NCI-H82 treated with DMSO at 0.1 percent for 48 hours (cell line): ENCODE measurements around the gene AKR7A2.
"Not testable (repeated sequence)": the region's sequence is repeated elsewhere in the genome, so short reads cannot be mapped to it uniquely, and the experiment has no call there.

Experiments
- DNase-seq: peaks from one replicate; lab custom pipeline; 2025; ENCODE audit not compliant: unreplicated experiment; lab: John Stamatoyannopoulos, UW

Gene AKR7A2

DNA sequence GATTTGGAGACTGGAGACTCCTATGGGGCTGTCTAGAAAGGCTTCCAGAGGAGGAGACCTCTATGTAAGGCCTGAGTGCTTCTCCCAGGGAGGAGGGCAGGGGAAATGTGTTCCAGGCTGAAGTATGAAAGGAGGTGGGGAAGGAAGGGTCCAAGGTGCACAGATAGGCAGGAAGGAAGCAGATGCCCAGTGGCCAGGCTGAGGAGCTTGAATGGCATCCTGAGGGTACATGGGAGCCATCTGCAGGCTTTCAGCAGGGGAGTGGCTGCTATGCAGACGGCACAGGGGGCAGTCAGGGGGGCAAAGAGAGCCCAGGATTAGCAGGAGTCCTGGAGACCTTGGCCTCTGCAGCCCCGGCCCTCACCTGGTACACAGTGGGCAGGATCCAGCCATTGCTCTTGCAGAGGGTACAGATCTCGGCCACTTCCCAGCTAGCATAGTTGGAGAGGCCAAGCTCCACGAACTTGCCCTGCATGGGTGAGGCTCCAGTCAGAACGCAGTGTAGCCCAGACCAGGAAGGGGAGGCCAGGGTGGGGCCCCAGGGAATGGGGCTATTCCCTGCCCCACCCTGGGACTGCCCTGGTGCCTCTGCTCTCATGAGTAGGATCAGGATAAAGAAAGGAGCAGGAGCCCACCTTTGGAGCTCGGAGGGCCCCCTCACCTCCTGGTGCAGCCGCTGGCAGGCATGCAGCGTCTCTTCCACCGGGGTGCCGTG lies 4.0 kb downstream of the AKR7A2 start:
- DNase-seq: no peak

DNA sequence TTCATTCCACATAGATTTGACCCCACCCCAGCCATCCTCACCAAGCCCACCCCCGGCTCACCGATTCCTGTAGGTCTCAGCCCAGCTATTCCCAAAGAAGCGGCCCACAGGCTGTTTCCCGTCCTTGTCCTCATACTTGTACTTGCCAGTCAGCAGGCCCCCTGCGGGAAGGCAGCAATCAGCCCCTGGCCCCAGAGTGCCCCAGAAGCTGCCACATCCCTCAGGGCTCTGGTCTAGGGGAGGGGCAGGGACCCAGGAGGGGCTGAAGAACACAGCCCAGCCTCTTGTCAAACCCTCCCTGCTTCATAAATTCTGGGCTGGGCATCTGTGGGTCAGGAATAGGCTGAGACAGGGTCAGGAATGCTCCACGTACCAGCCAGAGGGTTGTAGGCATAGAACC lies 5.0 kb downstream of the AKR7A2 start:
- DNase-seq: no peak

DNA sequence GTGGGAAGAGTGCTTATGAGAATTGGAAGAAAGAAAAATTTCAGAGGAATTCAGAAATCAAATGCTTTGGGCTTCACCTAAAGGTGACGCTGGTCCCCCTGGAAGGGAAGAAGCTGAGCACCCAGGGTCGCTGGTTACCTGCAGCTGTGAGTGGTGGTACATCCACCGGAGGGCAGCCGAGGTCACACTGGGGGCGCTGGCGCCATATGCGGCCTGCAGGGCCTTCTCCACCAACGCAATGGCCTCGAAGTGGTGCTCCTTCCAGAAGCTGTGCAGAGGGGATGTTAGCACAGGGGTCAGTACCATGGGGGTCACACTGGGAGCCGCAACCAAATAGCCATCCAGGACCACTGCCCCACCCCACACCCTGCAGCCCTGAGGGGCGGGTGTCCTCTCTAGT lies 6.1 kb downstream of the AKR7A2 start:
- DNase-seq: no peak

DNA sequence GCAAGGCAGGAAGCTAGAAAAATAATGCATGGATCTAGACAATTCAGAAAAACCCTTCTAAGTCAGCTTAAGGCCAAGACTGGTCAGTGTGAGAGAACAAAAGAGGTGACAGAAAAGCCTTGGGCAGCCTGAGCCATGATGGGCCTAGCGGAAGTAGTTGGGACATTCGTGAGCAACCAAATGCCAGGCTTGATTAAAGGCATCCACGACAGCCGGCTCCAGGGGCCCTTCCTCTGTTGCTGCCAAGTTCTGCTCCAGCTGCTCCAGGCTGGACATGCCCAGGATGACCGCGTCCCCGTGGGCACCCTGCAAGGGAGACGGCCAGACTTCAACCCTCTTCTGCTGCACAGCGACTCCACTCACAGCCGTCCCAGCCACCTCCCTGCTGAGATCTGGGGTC lies 7.9 kb downstream of the AKR7A2 start:
- not testable (repeated sequence) for DNase-seq

DNA sequence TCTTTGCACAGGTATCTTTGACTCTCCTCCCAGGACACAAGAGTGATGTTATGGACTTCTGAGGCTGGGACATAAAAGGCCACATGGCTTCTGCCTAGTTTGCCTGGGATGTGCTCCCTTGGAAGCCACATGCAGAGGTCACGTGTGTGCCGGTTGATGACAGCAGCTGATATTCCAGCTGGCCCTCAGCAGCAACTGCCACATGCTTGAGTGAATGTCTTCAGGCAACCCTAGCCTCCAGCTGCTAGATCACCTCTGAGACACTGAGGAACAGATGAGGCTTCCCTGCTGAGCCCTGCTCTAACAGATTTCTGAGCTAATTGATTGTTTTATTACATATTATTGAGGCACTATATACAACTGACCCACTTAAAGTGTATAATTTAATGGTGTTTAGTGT lies 11.7 kb downstream of the AKR7A2 start:
- no peak for DNase-seq

DNA sequence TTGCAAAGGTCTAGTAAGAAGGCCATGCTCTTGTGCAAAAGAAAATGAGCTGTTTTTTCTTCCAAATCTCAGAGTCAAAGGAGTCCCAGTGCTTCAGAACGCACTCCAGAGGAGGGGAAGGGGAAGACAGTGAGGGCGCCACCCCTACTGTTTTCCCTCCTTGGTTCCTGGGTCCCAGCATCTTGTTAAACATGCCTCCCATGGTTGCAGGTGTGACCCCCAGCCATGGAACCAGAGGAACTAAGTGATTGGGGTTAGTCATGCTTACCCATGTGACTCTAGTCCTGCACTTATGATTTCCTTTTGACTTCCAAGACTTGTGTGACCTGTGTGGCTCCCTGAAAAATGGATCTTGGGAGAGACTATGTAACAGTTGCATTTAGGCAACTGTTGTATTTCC lies 17.3 kb downstream of the AKR7A2 start:
- DNase-seq: no peak

DNA sequence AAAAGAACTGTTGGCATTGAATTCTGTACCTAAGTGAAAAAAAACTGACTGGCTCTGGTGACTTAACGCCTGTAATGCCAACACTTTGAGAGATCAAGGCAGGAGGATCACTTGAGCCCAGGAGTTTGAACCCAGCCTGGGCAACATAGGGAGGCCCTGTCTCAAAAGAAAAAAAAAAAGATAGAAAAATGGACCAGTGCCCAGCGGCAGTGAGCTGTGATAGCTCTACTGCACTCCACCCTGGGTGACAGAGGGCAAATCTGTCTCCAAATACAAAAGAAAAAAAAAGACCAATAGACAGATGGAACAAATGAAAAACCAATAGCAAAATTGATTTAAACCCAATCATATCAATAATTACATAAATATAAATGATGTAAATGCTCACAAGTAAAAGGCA lies 22.7 kb downstream of the AKR7A2 start:
- DNase-seq: no peak

DNA sequence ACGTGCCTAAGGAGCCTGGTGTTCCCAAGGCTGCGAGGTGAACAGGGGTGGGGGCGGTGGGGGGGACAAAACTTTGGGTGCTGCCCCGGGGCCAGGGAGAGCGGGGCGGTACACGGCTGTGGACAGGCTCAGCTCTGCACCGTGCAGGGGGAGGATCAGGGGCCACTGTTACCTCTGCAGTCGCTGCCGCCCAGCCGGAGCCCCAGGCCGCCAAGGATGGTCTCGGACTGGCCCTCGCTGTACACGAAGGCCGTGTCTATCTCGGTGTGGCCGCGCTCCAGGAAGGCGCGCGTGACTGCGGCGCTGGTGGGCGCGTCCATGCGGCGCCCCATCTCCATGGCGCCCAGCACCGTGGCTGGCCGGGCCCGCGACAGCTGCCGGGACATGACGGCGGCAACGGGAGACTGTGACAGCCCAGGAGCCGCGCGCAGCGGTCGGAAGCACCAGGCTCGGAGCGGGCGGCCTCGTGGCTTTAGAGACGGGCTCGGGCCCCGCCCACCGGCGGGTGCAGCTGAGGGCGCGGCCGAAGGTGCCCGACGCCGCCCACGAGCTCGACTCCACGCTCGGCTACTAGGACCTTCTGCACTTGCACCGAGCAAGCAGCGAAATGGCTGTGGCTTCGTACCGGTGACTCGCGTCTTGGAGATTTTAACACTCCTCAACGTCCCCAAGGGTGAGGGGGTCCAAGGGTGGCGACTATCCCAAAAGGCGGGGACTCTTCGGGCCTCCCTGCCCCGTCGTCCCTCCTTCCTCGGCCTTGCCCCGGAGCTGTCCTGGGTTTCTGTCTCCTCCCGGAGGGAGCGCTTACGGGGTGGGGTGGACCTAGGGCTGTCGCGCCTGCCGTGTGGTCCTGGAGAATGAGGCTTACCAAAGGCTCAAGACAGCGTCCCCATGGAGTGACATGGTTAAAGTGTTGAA lies 23.4 kb downstream of the AKR7A2 start, which contains the start of gene AKR7A3:
AKR7A3 (minus strand) TSS at position 447 of the 918 bp plus-strand sequence; CDS start at position 386, 61 bp downstream.
- DNase-seq: not testable (repeated sequence)

DNA sequence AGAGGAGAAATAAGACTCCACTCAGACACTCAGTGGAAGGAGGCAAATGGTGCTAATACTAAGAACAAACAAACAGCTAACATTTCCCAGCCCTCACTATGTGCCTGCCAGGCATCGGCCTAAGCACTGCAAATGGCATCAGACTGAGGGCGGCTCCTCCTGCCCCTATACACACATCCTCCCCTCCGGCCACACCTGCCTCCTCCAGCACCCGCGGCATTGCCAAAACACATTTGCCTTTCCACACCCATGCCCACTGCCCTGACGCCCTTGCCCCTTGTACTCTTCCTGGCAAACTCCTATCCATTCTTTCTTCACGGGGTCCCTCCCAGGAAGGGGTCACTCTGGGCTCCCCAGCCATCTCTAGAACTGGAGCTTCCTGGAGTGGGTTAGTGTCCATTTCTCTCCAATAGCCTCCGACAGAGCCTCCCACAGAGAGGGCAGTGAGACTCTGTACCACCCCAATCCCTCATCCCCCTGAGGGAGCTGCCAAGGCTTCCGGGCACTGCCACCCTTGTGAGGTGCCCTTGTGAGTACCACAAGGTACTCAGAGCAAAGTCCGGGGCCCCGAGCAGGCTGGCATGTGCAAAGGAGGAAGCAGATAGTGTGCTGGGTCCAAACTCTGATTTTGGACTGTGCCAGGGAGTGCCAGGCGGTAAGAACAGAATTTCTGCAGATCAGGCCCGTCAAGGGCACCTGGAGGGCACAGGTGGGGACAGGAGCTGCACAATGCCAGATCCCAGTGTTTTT lies 24.3 kb downstream of the AKR7A2 start:
- DNase-seq: no peak

DNA sequence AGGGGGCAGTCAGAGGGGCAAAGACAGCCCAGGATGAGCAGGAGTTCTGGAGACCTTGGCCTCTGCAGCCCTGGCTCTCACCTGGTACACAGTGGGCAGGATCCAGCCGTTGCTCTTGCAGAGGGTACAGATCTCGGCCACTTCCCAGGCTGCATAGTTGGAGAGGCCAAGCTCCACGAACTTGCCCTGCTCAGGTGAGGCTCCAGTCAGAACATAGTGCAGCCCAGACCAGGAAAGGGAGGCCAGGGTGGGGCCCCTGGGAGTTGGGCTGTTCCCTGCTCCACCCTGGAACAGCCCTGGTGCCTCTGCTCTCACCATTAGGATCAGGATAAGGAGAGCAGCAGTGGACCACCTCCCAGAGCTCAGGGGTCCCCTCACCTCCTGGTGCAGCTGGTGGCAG lies 26.1 kb downstream of the AKR7A2 start:
- DNase-seq: not testable (repeated sequence)

DNA sequence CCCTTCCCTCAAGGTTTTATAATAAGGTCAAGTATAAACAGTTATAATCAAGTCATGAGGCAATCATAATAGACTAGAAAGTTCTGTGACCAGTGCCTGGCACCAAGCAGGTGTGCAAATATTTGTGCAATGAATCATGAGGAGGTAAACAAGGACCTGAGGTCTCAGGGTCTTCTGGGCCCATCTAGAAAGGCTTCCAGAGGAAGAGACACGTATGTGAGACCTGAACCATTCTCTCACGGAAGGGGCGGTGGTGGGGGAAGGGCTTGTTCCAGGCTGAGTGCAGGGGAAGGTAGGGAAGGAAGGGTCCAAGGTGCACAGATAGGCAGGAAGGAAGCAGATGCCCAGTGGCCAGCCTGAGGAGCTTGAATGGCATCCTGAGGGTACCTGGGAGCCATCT lies 26.6 kb downstream of the AKR7A2 start:
- not testable (repeated sequence) for DNase-seq

DNA sequence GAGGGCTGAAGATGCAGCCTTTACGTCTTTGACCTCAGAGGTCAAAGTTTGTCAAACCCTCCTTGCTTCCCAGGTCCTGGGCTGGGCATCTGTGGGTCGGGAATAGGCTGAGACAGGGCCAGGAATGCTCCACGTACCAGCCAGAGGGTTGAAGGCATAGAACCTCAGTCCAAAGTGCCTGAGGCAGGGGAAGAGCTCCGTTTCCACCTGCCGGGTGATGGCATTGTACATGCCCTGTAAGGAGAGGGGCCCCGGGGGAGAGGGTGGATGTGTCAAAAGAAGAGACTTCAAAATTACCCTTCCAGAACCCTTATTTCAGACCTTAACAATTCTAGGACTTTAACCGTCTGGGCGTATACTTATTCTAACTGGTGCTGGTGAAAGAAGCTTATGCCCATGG lies 27.1 kb downstream of the AKR7A2 start:
- DNase-seq: no peak

DNA sequence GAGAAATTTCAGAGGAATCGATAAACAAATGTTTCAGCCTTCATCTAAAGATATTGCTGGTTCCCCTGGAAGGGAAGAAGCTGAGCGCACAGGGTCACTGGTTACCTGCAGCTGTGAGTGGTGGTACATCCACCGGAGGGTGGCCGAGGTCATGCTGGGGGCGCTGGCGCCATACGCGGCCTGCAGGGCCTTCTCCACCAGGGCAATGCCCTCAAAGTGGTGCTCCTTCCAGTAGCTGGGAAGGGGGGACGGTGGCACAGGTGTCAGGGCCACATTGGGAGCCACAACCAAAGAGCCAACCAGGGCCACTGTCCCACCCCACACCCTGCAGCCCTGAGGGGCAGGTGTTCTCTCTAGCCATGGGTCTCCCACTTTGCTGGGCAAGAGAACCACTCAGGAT lies 28.1 kb downstream of the AKR7A2 start:
- DNase-seq: no peak

DNA sequence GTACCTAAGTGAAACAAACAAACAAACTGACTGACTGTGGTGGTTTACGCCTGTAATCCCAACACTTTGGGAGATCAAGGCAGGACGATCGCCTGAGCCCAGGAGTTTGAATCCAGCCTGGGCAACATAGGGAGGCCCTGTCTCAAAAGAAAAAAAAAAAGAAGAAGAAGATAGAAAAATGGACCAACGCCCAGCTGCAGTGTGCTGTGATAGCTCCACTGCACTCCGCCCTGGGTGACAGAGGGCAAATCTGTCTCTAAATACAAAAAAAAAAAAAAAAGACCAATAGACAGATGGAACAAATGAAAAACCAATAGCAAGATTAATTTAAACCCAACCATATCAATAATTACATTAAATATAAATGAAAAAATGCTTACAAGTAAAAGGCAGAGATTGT lies 37.3 kb downstream of the AKR7A2 start:
- no peak for DNase-seq

DNA sequence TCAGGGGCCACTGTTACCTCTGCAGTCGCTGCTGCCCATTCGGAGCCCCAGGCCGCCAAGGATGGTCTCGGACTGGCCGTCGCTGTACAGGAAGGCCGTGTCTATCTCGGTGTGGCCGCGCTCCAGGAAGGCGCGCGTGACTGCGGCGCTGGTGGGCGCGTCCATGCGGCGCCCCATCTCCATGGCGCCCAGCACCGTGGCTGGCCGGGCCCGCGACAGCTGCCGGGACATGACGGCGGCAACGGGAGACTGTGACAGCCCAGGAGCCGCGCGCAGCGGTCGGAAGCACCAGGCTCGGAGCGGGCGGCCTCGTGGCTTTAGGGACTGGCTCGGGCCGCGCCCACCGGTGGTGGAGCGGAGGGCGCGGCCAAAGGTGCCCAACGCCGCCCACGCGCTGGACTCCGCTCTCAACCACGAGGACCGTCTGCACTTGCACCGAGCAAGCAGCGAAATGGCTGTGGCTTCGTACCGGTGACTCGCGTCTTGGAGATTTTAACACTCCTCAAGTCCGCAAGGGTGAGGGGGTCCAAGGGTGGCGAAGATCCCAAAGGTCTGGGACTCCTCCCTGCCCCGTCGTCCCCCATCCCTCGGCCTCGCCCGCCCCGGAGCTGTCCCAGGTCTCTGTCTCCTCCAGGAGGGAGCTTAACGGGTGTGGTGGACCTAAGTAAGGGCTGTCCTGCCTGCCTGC lies 38.0 kb downstream of the AKR7A2 start:
- DNase-seq: not testable (repeated sequence)

DNA sequence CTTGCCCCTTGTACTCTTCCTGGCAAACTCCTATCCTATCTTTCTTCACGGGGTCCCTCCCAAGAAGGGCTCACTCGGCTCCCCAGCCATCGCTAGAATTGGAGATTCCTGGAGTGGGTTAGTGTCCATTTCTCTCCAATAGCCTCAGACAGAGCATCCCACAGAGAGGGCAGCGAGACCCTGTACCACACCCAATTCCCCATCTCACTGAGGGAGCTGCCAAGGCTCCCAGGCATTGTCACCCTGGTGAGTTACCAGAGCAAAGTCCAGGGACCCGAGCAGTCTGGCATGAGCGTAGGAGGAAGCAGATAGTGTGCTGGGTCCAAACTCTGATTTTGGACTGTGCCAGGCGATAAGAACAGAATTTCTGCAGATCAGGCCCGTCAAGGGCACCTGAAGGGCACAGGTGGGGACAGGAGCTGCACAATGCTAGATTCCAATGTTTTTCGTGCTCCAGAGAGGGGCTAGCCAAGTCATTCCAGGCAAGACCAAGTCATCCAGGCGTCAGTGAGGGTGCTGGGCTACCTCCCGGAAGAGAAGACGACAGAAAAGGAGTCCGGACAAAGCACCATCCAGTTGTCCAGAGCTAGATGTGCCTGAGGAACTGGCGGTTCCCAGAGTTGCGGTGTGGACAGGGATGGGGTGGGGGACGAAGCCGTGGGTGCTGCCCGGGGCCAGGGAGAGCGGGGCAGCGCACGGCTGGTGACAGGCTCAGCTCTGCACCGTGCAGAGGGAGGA lies 38.7 kb downstream of the AKR7A2 start:
- no peak for DNase-seq

DNA sequence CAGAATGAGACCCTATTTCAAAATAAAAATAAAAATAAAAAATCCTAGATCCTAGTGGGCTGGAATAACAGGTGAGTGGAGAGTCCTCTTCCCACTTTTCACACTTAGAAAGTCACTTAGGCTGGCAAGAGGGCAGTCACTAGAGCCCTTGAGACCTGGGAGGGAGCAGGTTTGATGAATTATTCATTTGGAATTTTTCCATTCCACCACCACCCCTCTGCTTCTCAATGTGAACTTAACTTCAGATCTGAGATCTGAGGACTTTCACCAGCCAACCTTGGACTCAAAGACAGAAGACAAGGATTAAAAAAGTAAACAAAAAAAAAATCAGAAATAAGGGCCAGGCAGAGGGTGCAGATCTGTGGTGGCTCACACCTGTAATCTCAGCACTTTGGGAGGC lies 39.9 kb downstream of the AKR7A2 start:
- DNase-seq: no peak

DNA sequence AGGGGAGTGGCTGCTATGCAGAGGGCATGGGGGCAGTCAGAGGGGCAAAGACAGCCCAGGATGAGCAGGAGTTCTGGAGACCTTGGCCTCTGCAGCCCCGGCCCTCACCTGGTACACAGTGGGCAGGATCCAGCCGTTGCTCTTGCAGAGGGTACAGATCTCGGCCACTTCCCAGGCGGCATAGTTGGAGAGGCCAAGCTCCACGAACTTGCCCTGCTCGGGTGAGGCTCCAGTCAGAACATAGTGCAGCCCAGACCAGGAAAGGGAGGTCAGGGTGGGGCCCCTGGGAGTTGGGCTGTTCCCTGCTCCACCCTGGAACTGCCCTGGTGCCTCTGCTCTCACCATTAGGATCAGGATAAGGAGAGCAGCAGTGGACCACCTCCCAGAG lies 41.6 kb downstream of the AKR7A2 start:
- DNase-seq: not testable (repeated sequence)

DNA sequence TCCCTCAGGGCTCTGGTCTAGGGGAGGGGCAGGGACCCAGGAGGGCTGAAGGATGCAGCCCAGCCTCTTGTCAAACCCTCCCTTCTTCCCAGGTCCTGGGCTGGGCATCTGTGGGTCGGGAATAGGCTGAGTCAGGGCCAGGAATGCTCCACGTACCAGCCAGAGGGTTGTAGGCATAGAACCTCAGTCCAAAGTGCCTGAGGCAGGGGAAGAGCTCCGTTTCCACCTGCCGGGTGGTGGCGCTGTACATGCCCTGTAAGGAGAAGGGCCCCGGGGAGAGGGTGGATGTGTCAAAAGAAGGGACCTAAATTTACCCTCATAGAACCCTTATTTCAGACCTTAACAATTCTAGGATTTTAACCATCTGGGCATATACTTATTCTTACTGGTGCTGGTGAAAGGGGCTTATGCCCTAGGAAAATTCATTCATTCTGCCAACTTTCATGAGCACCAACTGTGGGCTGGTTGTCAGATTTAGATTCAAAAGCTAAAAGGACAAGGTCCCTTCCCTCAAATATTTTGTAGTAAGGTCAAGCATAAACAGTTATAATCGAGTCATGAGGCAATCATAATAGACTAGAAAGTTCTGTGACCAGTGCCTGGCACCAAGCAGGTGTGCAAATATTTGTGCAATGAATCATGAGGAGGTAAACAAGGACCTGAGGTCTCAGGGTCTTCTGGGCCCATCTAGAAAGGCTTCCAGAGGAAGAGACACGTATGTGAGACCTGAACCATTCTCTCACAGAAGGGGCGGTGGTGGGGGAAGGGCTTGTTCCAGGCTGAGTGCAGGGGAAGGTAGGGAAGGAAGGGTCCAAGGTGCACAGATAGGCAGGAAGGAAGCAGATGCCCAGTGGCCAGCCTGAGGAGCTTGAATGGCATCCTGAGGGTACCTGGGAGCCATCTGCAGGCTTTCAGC lies 42.3 kb downstream of the AKR7A2 start:
- DNase-seq: not testable (repeated sequence)
